Measurements from ENCODE around the gene FAM171A1. TPM values are rescaled to one million over a fixed set of nuclear protein-coding genes. Genes with fewer than 3 reads are reported as not detected.

Gene FAM171A1
- total and polyA plus RNA-seq, 2 donors (not counting 1 experiment from before 2014, with no cell fraction given) = 0.09 TPM; not detected in 1

- Histone ChIP-seq H3K27ac (ENCODE audit: low read length in 2 of 2) (no peak overlapping the region), H3K4me2 (replicated peaks; ENCODE audit: low read depth, low read length, poor library complexity, severe bottlenecking) (no peak overlapping the region), H3K9me3 (ENCODE audit: control extremely low read depth in 1 of 3, control insufficient read depth in 2 of 3, insufficient read depth in 1 of 3, low read length in 2 of 3) (no peaks in the 10 kb centered on the region), H3K9ac (ENCODE audit: low read length) (no peak overlapping the region), H3K36me3 (replicated peaks in 1 of 2; ENCODE audit: control extremely low read depth in 1 of 2, control insufficient read depth in 1 of 2, extremely low read depth in 1 of 2, insufficient read depth in 2 of 2, low read length in 1 of 2) (no peaks in the 10 kb centered on the region), H4K20me1 (ENCODE audit: control insufficient read depth, insufficient read depth, low read length, poor library complexity, severe bottlenecking) (no peaks in the 10 kb centered on the region), H2AFZ (ENCODE audit: insufficient read depth, low read depth, low read length, poor library complexity, severe bottlenecking) (no peak overlapping the region), H3K79me2 (ENCODE audit: control insufficient read depth, insufficient read depth, low read length) (no peaks in the 10 kb centered on the region), H3K27me3 (replicated peaks in 1 of 4; ENCODE audit: control extremely low read depth in 1 of 4, control insufficient read depth in 3 of 4, insufficient read depth in 4 of 4, low read length in 3 of 4) (peaks cover 0 to 3% (median 0%) of the 10 kb centered on the region in 4 experiments), H3K4me3 (ENCODE audit: control extremely low read depth in 1 of 5, extremely low read depth in 1 of 5, insufficient read depth in 1 of 5, low read depth in 2 of 5, low read length in 4 of 5) (no peak overlapping the region), H3K4me1 (ENCODE audit: control insufficient read depth in 2 of 2, insufficient read depth in 2 of 2, low read length in 2 of 2) (no peaks in the 10 kb centered on the region)
- CTCF ChIA-PET = no interaction called here
- DNase-seq = no peak
- Mint-ChIP-seq H3K4me1 (no peaks in the 10 kb centered on the region), H3K27me3 (peaks cover 36% of the 10 kb centered on the region), H3K27ac (no peak overlapping the region), H3K4me3 (no peak overlapping the region), H3K9me3 (ENCODE audit: insufficient read depth) (no peaks in the 10 kb centered on the region)
- POLR2A ChIA-PET = no interaction called here
- WGBS (ENCODE audit: insufficient coverage) = 100% methylated on average over 2 of the region's 8 CpGs
- no peak for ATAC-seq (ENCODE audit: low read depth)
- intact Hi-C loops (cut with micrococcal nuclease) = no loop called here
- no peak for TF ChIP-seq CTCF (IDR thresholded peaks at IDR 0.05)
- TF ChIP-seq EZH2 (IDR thresholded peaks at IDR 0.05; ENCODE audit: borderline replicate concordance, insufficient read depth, low read depth, low read length, poor library complexity, severe bottlenecking) = no peak
Measured at GRCh38 chr10:15346440-15347141, 24.5 kb downstream of the FAM171A1 start.

GRCh38 chr10:15345450-15345849 is 25.6 kb downstream of the FAM171A1 start:
- TF ChIP-seq EZH2 (IDR thresholded peaks at IDR 0.05; ENCODE audit: borderline replicate concordance, insufficient read depth, low read depth, low read length, poor library complexity, severe bottlenecking) (no peak), CTCF (IDR thresholded peaks at IDR 0.05) (no peak)
- Histone ChIP-seq H3K4me1 (ENCODE audit: control insufficient read depth in 2 of 2, insufficient read depth in 2 of 2, low read length in 2 of 2) (no peaks in the 10 kb centered on the region), H3K36me3 (replicated peaks in 1 of 2; ENCODE audit: control extremely low read depth in 1 of 2, control insufficient read depth in 1 of 2, extremely low read depth in 1 of 2, insufficient read depth in 2 of 2, low read length in 1 of 2) (no peaks in the 10 kb centered on the region), H3K27ac (ENCODE audit: low read length in 2 of 2) (no peak overlapping the region), H3K27me3 (replicated peaks in 1 of 4; ENCODE audit: control extremely low read depth in 1 of 4, control insufficient read depth in 3 of 4, insufficient read depth in 4 of 4, low read length in 3 of 4) (peaks cover 0 to 2% (median 0%) of the 10 kb centered on the region in 4 experiments), H3K4me3 (ENCODE audit: control extremely low read depth in 1 of 5, extremely low read depth in 1 of 5, insufficient read depth in 1 of 5, low read depth in 2 of 5, low read length in 4 of 5) (no peak overlapping the region), H3K4me2 (replicated peaks; ENCODE audit: low read depth, low read length, poor library complexity, severe bottlenecking) (no peak overlapping the region), H2AFZ (ENCODE audit: insufficient read depth, low read depth, low read length, poor library complexity, severe bottlenecking) (no peak overlapping the region), H3K9me3 (ENCODE audit: control extremely low read depth in 1 of 3, control insufficient read depth in 2 of 3, insufficient read depth in 1 of 3, low read length in 2 of 3) (no peaks in the 10 kb centered on the region), H4K20me1 (ENCODE audit: control insufficient read depth, insufficient read depth, low read length, poor library complexity, severe bottlenecking) (no peaks in the 10 kb centered on the region), H3K9ac (ENCODE audit: low read length) (no peak overlapping the region), H3K79me2 (ENCODE audit: control insufficient read depth, insufficient read depth, low read length) (no peaks in the 10 kb centered on the region)
- Mint-ChIP-seq H3K4me1 (no peaks in the 10 kb centered on the region), H3K27ac (no peak overlapping the region), H3K4me3 (no peak overlapping the region), H3K27me3 (peaks cover 33% of the 10 kb centered on the region), H3K9me3 (ENCODE audit: insufficient read depth) (no peaks in the 10 kb centered on the region)
- DNase-seq = no peak
- ChIA-PET POLR2A (no interaction called here), CTCF (no interaction called here)
- intact Hi-C loops (cut with micrococcal nuclease) = no loop called here
- 89% methylated on average over 4 of the region's 5 CpGs for WGBS (ENCODE audit: insufficient coverage)
- ATAC-seq (ENCODE audit: low read depth) = no peak
